Neural progenitor cell (in vitro differentiated cells): ENCODE results near the gene TNFRSF25. TPM values are rescaled to one million over a fixed set of nuclear protein-coding genes. Genes with fewer than 3 reads are reported as not detected.
A peak's percentile ranks its signal among the peaks of the same experiment; 100 is the strongest.
"Not testable (repeated sequence)": the region's sequence is repeated elsewhere in the genome, so short reads cannot be mapped to it uniquely, and the experiment has no call there.

Source experiments
- DNase-seq: peaks from one replicate; pipeline ENCODE4 v3.0.0-alpha.2; 2016; ENCODE audit warnings: low spot score
- H2AFZ ChIP-seq: fragments of 200-600 bp; sonication (generic); replicated peaks from 2 replicates; pipeline ENCODE4 v1.6.1; 2016; ENCODE audit warnings: antibody characterized with exemption
- H3F3A ChIP-seq: fragments of 200-600 bp; sonication (generic); 2 replicates; pipeline ENCODE4 v1.6.1; 2016; ENCODE audit warnings: antibody characterized with exemption, low read depth
- H3K27ac ChIP-seq: fragments of 200-600 bp; sonication (generic); 2 replicates; pipeline ENCODE4 v1.5.1; 2016; ENCODE audit warnings: mild to moderate bottlenecking
- H3K27me3 ChIP-seq: fragments of 200-600 bp; sonication (generic); 2 replicates; pipeline ENCODE4 v1.6.1; 2016; ENCODE audit warnings: mild to moderate bottlenecking, moderate library complexity
- H3K36me3 ChIP-seq: fragments of 200-600 bp; sonication (generic); 2 replicates; pipeline ENCODE4 v1.5.1; 2016
- H3K4me1 ChIP-seq: fragments of 200-600 bp; sonication (generic); 2 replicates; pipeline ENCODE4 v1.6.1; 2016; ENCODE audit warnings: mixed run types
- H3K4me2 ChIP-seq: fragments of 200-600 bp; sonication (generic); 2 replicates; pipeline ENCODE4 v1.6.1; 2016
- H3K4me3 ChIP-seq: fragments of 200-600 bp; sonication (generic); 2 replicates; pipeline ENCODE4 v1.5.1; 2016
- H3K79me2 ChIP-seq: fragments of 200-600 bp; sonication (generic); 2 replicates; pipeline ENCODE4 v1.6.1; 2016; ENCODE audit warnings: low read depth
- H3K9ac ChIP-seq: fragments of 200-600 bp; sonication (generic); 2 replicates; pipeline ENCODE4 v1.6.1; 2016
- H3K9me3 ChIP-seq: fragments of 200-600 bp; sonication (generic); 2 replicates; pipeline ENCODE4 v1.5.1; 2016; ENCODE audit warnings: low read depth
- H4K20me1 ChIP-seq: fragments of 200-600 bp; sonication (generic); 2 replicates; pipeline ENCODE4 v1.6.1; 2016; ENCODE audit warnings: low read depth
- H3K27ac Mint-ChIP-seq: 3 replicates; pipeline ENCODE4 v1.8.0; 2021; ENCODE audit warnings: mixed read lengths
- H3K27me3 Mint-ChIP-seq: 2 replicates; pipeline ENCODE4 v1.8.0; 2022; ENCODE audit warnings: low read depth, mild to moderate bottlenecking, inconsistent platforms, moderate library complexity, mixed read lengths; ENCODE audit not compliant: insufficient read depth
- H3K36me3 Mint-ChIP-seq: 3 replicates; pipeline ENCODE4 v1.8.0; 2021; ENCODE audit warnings: mixed read lengths
- H3K4me1 Mint-ChIP-seq: 3 replicates; pipeline ENCODE4 v1.8.0; 2021; ENCODE audit warnings: mixed read lengths
- H3K4me3 Mint-ChIP-seq: 3 replicates; pipeline ENCODE4 v1.8.0; 2021; ENCODE audit warnings: mild to moderate bottlenecking, moderate library complexity, mixed read lengths
- H3K9me3 Mint-ChIP-seq: 3 replicates; pipeline ENCODE4 v1.8.0; 2020; ENCODE audit warnings: mixed read lengths
- EZH2 ChIP-seq: fragments of 200-600 bp; sonication (generic); IDR thresholded peaks from 2 replicates; pipeline ENCODE4 v1.6.1; 2017; ENCODE audit warnings: antibody characterized with exemption, mild to moderate bottlenecking, moderate library complexity
- EZH2phosphoT487 ChIP-seq: fragments of 200-600 bp; sonication (generic); IDR thresholded peaks from 2 replicates; pipeline ENCODE4 v1.6.1; 2017; ENCODE audit warnings: antibody characterized with exemption
- total RNA-seq: library from RNA; depleted of rRNA; stranded (reverse); fragments of >200 nt; gene quantifications from 2 replicates; pipeline ENCODE4 v1.2.3, GENCODE V29; 2015; ENCODE audit warnings: low replicate concordance
- TF ChIP-seq, protein P1 (sequence below): fragments of 200-600 bp; sonication (generic); IDR thresholded peaks from 2 replicates; pipeline ENCODE4 v1.5.1; 2017; ENCODE audit warnings: antibody characterized with exemption, mild to moderate bottlenecking

The TNFRSF25 gene
- total RNA-seq, 1 donor from 2014 or later = 15.6 TPM

DNA sequence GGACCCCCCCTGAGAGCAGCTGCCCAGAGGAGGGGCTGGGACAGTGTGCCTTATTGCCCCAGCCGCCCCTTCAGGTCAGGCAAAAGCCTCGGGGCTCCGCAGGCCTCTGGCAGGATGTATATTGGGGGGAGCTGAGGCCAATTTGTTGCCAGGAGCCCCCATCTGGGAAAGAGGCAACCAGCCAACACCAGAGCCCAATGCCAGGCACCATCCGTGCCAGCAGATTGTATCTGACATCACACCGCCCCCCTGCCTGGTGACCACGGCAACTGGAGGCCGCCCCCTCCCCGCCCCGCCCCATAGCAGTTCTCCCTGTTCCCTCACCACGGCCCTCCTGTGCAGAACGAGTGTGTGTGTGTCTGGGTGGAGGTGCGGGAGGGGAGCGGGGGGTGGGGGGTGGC lies 29.1 kb upstream of the TNFRSF25 start:
- no peaks in the 10 kb centered on the region for H3K36me3 ChIP-seq
- no peaks in the 10 kb centered on the region for H3K9me3 ChIP-seq
- peaks cover 7% of the 10 kb centered on the region for H3K27me3 Mint-ChIP-seq
- TF ChIP-seq EZH2 = no peak
- TF ChIP-seq EZH2phosphoT487 = no peak
- DNase-seq = no peak
- peaks cover 32% of the 10 kb centered on the region for H3F3A ChIP-seq
- H3K79me2 ChIP-seq = no peaks in the 10 kb centered on the region
- peaks cover 52% of the 10 kb centered on the region for H3K27me3 ChIP-seq
- no peak overlapping the region for H3K27ac ChIP-seq
- H3K4me3 ChIP-seq = no peak overlapping the region
- peaks cover 34% of the 10 kb centered on the region for H3K4me1 Mint-ChIP-seq
- H2AFZ ChIP-seq = no peak overlapping the region
- peaks cover 25% of the 10 kb centered on the region for H3K4me1 ChIP-seq
- no peak overlapping the region for H3K4me2 ChIP-seq
- H3K4me3 Mint-ChIP-seq = no peak overlapping the region
- H3K9me3 Mint-ChIP-seq = no peaks in the 10 kb centered on the region
- no peak overlapping the region for H3K9ac ChIP-seq
- no peaks in the 10 kb centered on the region for H3K36me3 Mint-ChIP-seq
- no peak overlapping the region for H3K27ac Mint-ChIP-seq
- H4K20me1 ChIP-seq = peaks cover 18% of the 10 kb centered on the region

DNA sequence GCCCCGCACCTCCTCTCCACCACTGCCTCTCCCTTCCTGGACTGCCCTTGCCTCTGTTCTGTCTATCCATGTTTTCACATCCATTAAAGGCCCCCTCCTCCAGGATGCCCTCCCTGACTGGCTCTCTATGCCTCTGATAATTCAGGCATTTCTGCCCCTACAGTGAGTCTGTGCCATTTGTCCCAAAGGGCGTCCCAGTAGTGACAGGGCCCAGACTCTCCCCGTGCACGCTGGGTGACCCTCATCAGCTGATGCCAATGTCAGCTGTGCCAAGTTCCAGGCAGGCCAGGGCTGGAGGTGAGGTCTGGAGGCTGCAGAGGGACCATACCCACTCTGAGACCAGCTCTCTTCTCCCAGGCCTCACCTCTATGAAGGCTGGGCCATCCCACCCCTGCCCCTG lies 28.7 kb upstream of the TNFRSF25 start:
- Histone ChIP-seq H4K20me1 (peaks cover 18% of the 10 kb centered on the region), H3K9me3 (no peaks in the 10 kb centered on the region), H3K27ac (no peak overlapping the region), H3K9ac (no peak overlapping the region), H3K36me3 (no peaks in the 10 kb centered on the region), H3F3A (peaks cover 32% of the 10 kb centered on the region), H3K27me3 (peaks cover 52% of the 10 kb centered on the region), H2AFZ (no peak overlapping the region), H3K4me1 (peaks cover 25% of the 10 kb centered on the region), H3K79me2 (no peaks in the 10 kb centered on the region), H3K4me3 (no peak overlapping the region), H3K4me2 (no peak overlapping the region)
- H3K4me1 Mint-ChIP-seq = peaks cover 34% of the 10 kb centered on the region
- H3K27me3 Mint-ChIP-seq = peaks cover 4% of the 10 kb centered on the region
- H3K27ac Mint-ChIP-seq = no peak overlapping the region
- no peak overlapping the region for H3K4me3 Mint-ChIP-seq
- no peak for DNase-seq
- TF ChIP-seq EZH2 (no peak), EZH2phosphoT487 (no peak)
- TF ChIP-seq, protein P1, sequence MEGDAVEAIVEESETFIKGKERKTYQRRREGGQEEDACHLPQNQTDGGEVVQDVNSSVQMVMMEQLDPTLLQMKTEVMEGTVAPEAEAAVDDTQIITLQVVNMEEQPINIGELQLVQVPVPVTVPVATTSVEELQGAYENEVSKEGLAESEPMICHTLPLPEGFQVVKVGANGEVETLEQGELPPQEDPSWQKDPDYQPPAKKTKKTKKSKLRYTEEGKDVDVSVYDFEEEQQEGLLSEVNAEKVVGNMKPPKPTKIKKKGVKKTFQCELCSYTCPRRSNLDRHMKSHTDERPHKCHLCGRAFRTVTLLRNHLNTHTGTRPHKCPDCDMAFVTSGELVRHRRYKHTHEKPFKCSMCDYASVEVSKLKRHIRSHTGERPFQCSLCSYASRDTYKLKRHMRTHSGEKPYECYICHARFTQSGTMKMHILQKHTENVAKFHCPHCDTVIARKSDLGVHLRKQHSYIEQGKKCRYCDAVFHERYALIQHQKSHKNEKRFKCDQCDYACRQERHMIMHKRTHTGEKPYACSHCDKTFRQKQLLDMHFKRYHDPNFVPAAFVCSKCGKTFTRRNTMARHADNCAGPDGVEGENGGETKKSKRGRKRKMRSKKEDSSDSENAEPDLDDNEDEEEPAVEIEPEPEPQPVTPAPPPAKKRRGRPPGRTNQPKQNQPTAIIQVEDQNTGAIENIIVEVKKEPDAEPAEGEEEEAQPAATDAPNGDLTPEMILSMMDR = no peak
- no peaks in the 10 kb centered on the region for H3K9me3 Mint-ChIP-seq
- no peaks in the 10 kb centered on the region for H3K36me3 Mint-ChIP-seq

DNA sequence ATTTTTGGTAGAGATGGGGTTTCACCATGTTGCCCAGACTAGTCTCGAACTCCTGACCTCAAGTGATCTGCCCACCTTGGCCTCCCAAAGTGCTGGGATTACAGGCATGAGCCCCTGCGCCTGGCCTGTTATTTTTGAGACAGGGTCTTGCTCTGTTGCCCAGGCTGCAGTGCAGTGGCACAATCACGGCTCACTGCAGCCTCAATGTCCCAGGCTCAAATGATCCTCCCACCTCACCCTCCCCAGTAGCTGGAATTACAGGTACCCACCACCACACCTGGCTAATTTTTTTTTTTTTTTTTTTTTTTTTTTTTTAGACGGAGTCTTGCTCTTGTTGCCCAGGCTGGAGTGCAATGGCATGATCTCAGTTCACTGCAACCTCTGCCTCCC lies 27.9 kb upstream of the TNFRSF25 start:
- not testable (repeated sequence) for H3K27me3 Mint-ChIP-seq, H3K9me3 ChIP-seq, DNase-seq, H3K4me3 ChIP-seq, H3K4me2 ChIP-seq, H3K79me2 ChIP-seq, H3K36me3 Mint-ChIP-seq, H3K36me3 ChIP-seq, H3K4me3 Mint-ChIP-seq, H2AFZ ChIP-seq, H3K9ac ChIP-seq, H3K27ac Mint-ChIP-seq, H3K27ac ChIP-seq, H3K9me3 Mint-ChIP-seq
- Histone ChIP-seq H3K27me3 (peaks cover 47% of the 10 kb centered on the region), H4K20me1 (peaks cover 18% of the 10 kb centered on the region), H3K4me1 (peaks cover 24% of the 10 kb centered on the region), H3F3A (peaks cover 32% of the 10 kb centered on the region)
- H3K4me1 Mint-ChIP-seq = peaks cover 27% of the 10 kb centered on the region

DNA sequence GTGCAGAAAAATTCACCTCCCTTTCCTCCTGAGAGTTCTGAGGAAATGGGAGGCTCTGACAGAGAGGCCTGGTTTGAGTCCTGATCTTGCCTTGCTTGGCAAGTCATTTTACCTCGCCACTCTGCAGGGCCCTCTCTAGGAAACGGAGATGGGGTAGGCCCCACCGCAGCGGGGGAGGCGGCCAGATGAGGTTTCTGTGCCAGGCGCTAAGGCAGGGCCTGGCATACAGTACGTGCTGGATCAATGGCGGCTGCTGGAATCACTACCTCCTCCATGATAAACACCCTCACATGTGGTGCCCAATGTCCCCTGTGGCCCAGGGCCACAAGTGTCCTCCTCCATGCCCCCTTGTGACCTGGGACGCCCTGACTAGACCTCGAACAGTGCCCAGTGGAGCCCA lies 26.0 kb upstream of the TNFRSF25 start:
- H3F3A ChIP-seq = peaks cover 24% of the 10 kb centered on the region
- H3K4me2 ChIP-seq = no peak overlapping the region
- TF ChIP-seq EZH2 (no peak), EZH2phosphoT487 (no peak)
- TF ChIP-seq, protein P1 = no peak
- H3K27me3 Mint-ChIP-seq = peaks cover 6% of the 10 kb centered on the region
- H3K27ac ChIP-seq = no peak overlapping the region
- no peaks in the 10 kb centered on the region for H3K9me3 ChIP-seq
- peaks cover 10% of the 10 kb centered on the region for H3K4me1 ChIP-seq
- no peaks in the 10 kb centered on the region for H3K9me3 Mint-ChIP-seq
- no peaks in the 10 kb centered on the region for H3K79me2 ChIP-seq
- DNase-seq = no peak
- H3K4me1 Mint-ChIP-seq = peaks cover 18% of the 10 kb centered on the region
- no peak overlapping the region for H2AFZ ChIP-seq
- H4K20me1 ChIP-seq = peaks cover 18% of the 10 kb centered on the region
- peak overlapping the region; percentile 79 for H3K4me3 Mint-ChIP-seq
- H3K36me3 ChIP-seq = no peaks in the 10 kb centered on the region
- H3K36me3 Mint-ChIP-seq = no peaks in the 10 kb centered on the region
- H3K9ac ChIP-seq = no peak overlapping the region
- H3K27me3 ChIP-seq = peaks cover 30% of the 10 kb centered on the region
- no peak overlapping the region for H3K4me3 ChIP-seq
- no peak overlapping the region for H3K27ac Mint-ChIP-seq
